ENCODE data around the gene COL18A1.
A peak's percentile ranks its signal among the peaks of the same experiment; 100 is the strongest.

The COL18A1 gene

GRCh38 chr21:45482899-45483821, 78.2 kb downstream of the COL18A1 start:
- peak; percentile 71 for DNase-seq

GRCh38 chr21:45484318-45484717, 79.4 kb downstream of the COL18A1 start:
- no peak for DNase-seq

GRCh38 chr21:45485686-45486442, 80.9 kb downstream of the COL18A1 start:
- DNase-seq: no peak

- DNase-seq: no peak
These were observed 81.6 kb downstream of the COL18A1 start for GRCh38 chr21:45486443-45487160.

- DNase-seq: no peak
These were observed 82.3 kb downstream of the COL18A1 start for GRCh38 chr21:45487161-45487806.

- DNase-seq: peak; percentile 33
These were observed 83.1 kb downstream of the COL18A1 start for GRCh38 chr21:45487891-45488600.

- no peak for DNase-seq
These were observed 84.2 kb downstream of the COL18A1 start for GRCh38 chr21:45488931-45489721.

GRCh38 chr21:45489722-45489982, 84.7 kb downstream of the COL18A1 start:
- DNase-seq: no peak

GRCh38 chr21:45490049-45490731, 85.2 kb downstream of the COL18A1 start:
- no peak for DNase-seq

- DNase-seq: no peak
These were observed 86.1 kb downstream of the COL18A1 start for GRCh38 chr21:45491056-45491455.

- no peak for DNase-seq
These were observed 86.7 kb downstream of the COL18A1 start for GRCh38 chr21:45491623-45492022.

- no peak for DNase-seq
These were observed 87.8 kb downstream of the COL18A1 start for GRCh38 chr21:45492765-45493164.

GRCh38 chr21:45493401-45494001, 88.5 kb downstream of the COL18A1 start:
- DNase-seq: no peak

GRCh38 chr21:45494135-45494850, 89.3 kb downstream of the COL18A1 start:
- no peak for DNase-seq

- no peak for DNase-seq
These were observed 90.1 kb downstream of the COL18A1 start for GRCh38 chr21:45494851-45495680.

GRCh38 chr21:45496151-45496967, 91.4 kb downstream of the COL18A1 start:
- no peak for DNase-seq

GRCh38 chr21:45496968-45497845, 92.2 kb downstream of the COL18A1 start:
- DNase-seq: no peak

All from MV-4-11 (cell line).